Measurements from ENCODE around the gene HIGD1A.

- TF ChIP-seq POLR2A (conservative IDR thresholded peaks at IDR 0.05) (no peak), FOXM1 (IDR thresholded peaks at IDR 0.05; ENCODE audit: low read depth) (no peak), FOXM1 (CRISPR knock-in tag; IDR thresholded peaks at IDR 0.05; ENCODE audit: low read depth) (no peak), PHB2 (IDR thresholded peaks at IDR 0.05; ENCODE audit: low read depth) (no peak), PREB (CRISPR knock-in tag; IDR thresholded peaks at IDR 0.05) (no peak), KAT7 (CRISPR knock-in tag; IDR thresholded peaks at IDR 0.05; ENCODE audit: borderline replicate concordance) (no peak), HDAC6 (IDR thresholded peaks at IDR 0.05; ENCODE audit: low read depth, low read length) (no peak), XRCC3 (IDR thresholded peaks at IDR 0.05) (no peak), ZNF639 (CRISPR knock-in tag; conservative IDR thresholded peaks at IDR 0.05 in 1 of 2, IDR thresholded peaks at IDR 0.05 in 1 of 2) (no peak), KLF16 (IDR thresholded peaks at IDR 0.05) (no peak), EZH2 (IDR thresholded peaks at IDR 0.05; ENCODE audit: borderline replicate concordance, low read depth, low read length) (no peak), SFPQ (IDR thresholded peaks at IDR 0.05; ENCODE audit: low read depth, low read length) (no peak), POLR3G (IDR thresholded peaks at IDR 0.05; ENCODE audit: extremely low read depth, insufficient read length, insufficient replicate concordance) (no peak), NFE2 (IDR thresholded peaks at IDR 0.05; ENCODE audit: low read depth) (no peak)
- TF ChIP-seq, protein P1, sequence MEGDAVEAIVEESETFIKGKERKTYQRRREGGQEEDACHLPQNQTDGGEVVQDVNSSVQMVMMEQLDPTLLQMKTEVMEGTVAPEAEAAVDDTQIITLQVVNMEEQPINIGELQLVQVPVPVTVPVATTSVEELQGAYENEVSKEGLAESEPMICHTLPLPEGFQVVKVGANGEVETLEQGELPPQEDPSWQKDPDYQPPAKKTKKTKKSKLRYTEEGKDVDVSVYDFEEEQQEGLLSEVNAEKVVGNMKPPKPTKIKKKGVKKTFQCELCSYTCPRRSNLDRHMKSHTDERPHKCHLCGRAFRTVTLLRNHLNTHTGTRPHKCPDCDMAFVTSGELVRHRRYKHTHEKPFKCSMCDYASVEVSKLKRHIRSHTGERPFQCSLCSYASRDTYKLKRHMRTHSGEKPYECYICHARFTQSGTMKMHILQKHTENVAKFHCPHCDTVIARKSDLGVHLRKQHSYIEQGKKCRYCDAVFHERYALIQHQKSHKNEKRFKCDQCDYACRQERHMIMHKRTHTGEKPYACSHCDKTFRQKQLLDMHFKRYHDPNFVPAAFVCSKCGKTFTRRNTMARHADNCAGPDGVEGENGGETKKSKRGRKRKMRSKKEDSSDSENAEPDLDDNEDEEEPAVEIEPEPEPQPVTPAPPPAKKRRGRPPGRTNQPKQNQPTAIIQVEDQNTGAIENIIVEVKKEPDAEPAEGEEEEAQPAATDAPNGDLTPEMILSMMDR (IDR thresholded peaks at IDR 0.05 in 2 of 3, conservative IDR thresholded peaks at IDR 0.05 in 1 of 3; ENCODE audit: insufficient read depth in 2 of 3, low read depth in 1 of 3, low read length in 3 of 3): no peak
Measured at GRCh38 chr3:42853056-42853455, 48.8 kb upstream of the HIGD1A start.
